Activated T-cell treated with anti-CD3 and anti-CD28 coated beads, Interleukin-2, amount 50 U/mL, for 24 hours (primary cell): Measurements from ENCODE around the gene MEGF9.
A peak's percentile ranks its signal among the peaks of the same experiment; 100 is the strongest.

Experiments
- DNase-seq: peaks from one replicate; pipeline ENCODE4 v3.0.0-alpha.2; 2020
- H3K27ac Mint-ChIP-seq: 2 replicates; pipeline ENCODE4 v1.8.0; 2020; ENCODE audit warnings: mild to moderate bottlenecking, mixed read lengths
- H3K27me3 Mint-ChIP-seq: 2 replicates; pipeline ENCODE4 v1.8.0; 2020; ENCODE audit warnings: mixed read lengths
- H3K36me3 Mint-ChIP-seq: 2 replicates; pipeline ENCODE4 v1.8.0; 2020; ENCODE audit warnings: low read depth, mixed read lengths
- H3K4me1 Mint-ChIP-seq: 2 replicates; pipeline ENCODE4 v1.8.0; 2020; ENCODE audit warnings: low read depth, mixed read lengths
- H3K4me3 Mint-ChIP-seq: 2 replicates; pipeline ENCODE4 v1.8.0; 2020; ENCODE audit warnings: mild to moderate bottlenecking, moderate library complexity, mixed read lengths
- H3K9me3 Mint-ChIP-seq: 2 replicates; pipeline ENCODE4 v1.8.0; 2020; ENCODE audit warnings: mixed read lengths

The MEGF9 gene

GRCh38 chr9:120583958-120584369, 130.3 kb downstream of the MEGF9 start:
- Mint-ChIP-seq H3K4me1 (peaks cover 22% of the 10 kb centered on the region), H3K27ac (no peak overlapping the region), H3K4me3 (no peak overlapping the region), H3K36me3 (peaks cover 19% of the 10 kb centered on the region), H3K27me3 (no peaks in the 10 kb centered on the region), H3K9me3 (peaks cover 4% of the 10 kb centered on the region)
- DNase-seq = no peak

GRCh38 chr9:120580051-120580896, 134.0 kb downstream of the MEGF9 start, which contains the start of gene CDK5RAP2:
Gene CDK5RAP2, minus strand, starts transcription at chr9:120580167. Its CDS starts 189 bp downstream, at chr9:120579978.
- peaks cover 4% of the 10 kb centered on the region for H3K9me3 Mint-ChIP-seq
- peak; percentile 92 for DNase-seq
- peaks cover 44% of the 10 kb centered on the region for H3K36me3 Mint-ChIP-seq
- H3K27me3 Mint-ChIP-seq = no peaks in the 10 kb centered on the region
- peak within 1 kb of the TSS; percentile 95 for H3K27ac Mint-ChIP-seq
- peaks cover 48% of the 10 kb centered on the region for H3K4me1 Mint-ChIP-seq
- H3K4me3 Mint-ChIP-seq = peak within 1 kb of the TSS; percentile 98

- DNase-seq = no peak
- Mint-ChIP-seq H3K4me1 (peaks cover 54% of the 10 kb centered on the region), H3K9me3 (peaks cover 4% of the 10 kb centered on the region), H3K36me3 (peaks cover 44% of the 10 kb centered on the region), H3K4me3 (peak overlapping the region; percentile 98), H3K27me3 (no peaks in the 10 kb centered on the region), H3K27ac (peak overlapping the region; percentile 95)
Measured at GRCh38 chr9:120579139-120580050, 134.9 kb downstream of the MEGF9 start.

GRCh38 chr9:120574473-120574872, 139.8 kb downstream of the MEGF9 start:
- no peaks in the 10 kb centered on the region for H3K9me3 Mint-ChIP-seq
- H3K27me3 Mint-ChIP-seq = no peaks in the 10 kb centered on the region
- DNase-seq = no peak
- no peak overlapping the region for H3K4me3 Mint-ChIP-seq
- H3K27ac Mint-ChIP-seq = no peak overlapping the region
- H3K36me3 Mint-ChIP-seq = peaks cover 67% of the 10 kb centered on the region
- H3K4me1 Mint-ChIP-seq = peaks cover 44% of the 10 kb centered on the region

- Mint-ChIP-seq H3K4me3 (no peak overlapping the region), H3K27ac (no peak overlapping the region), H3K9me3 (no peaks in the 10 kb centered on the region), H3K4me1 (peaks cover 30% of the 10 kb centered on the region), H3K27me3 (no peaks in the 10 kb centered on the region), H3K36me3 (peaks cover 75% of the 10 kb centered on the region)
- no peak for DNase-seq
Measured at GRCh38 chr9:120572472-120572871, 141.8 kb downstream of the MEGF9 start.

- H3K4me1 Mint-ChIP-seq = peaks cover 24% of the 10 kb centered on the region
- DNase-seq = no peak
- H3K4me3 Mint-ChIP-seq = no peak overlapping the region
- no peaks in the 10 kb centered on the region for H3K9me3 Mint-ChIP-seq
- no peak overlapping the region for H3K27ac Mint-ChIP-seq
- H3K27me3 Mint-ChIP-seq = no peaks in the 10 kb centered on the region
- peaks cover 76% of the 10 kb centered on the region for H3K36me3 Mint-ChIP-seq
Measured at GRCh38 chr9:120571443-120572257, 142.6 kb downstream of the MEGF9 start.

GRCh38 chr9:120570296-120570695, 144.0 kb downstream of the MEGF9 start:
- no peak overlapping the region for H3K27ac Mint-ChIP-seq
- H3K4me1 Mint-ChIP-seq = peaks cover 23% of the 10 kb centered on the region

GRCh38 chr9:120569556-120569955, 144.7 kb downstream of the MEGF9 start:
- no peak for DNase-seq
- H3K36me3 Mint-ChIP-seq = peaks cover 85% of the 10 kb centered on the region

More at GRCh38 chr9:120570296-120570695, 144.0 kb downstream of the MEGF9 start:
- no peak overlapping the region for H3K4me3 Mint-ChIP-seq
- H3K9me3 Mint-ChIP-seq = no peaks in the 10 kb centered on the region
- H3K36me3 Mint-ChIP-seq = peaks cover 78% of the 10 kb centered on the region
- no peaks in the 10 kb centered on the region for H3K27me3 Mint-ChIP-seq
- DNase-seq = no peak

GRCh38 chr9:120568816-120569215, 145.5 kb downstream of the MEGF9 start:
- Mint-ChIP-seq H3K4me1 (peaks cover 15% of the 10 kb centered on the region), H3K4me3 (no peak overlapping the region), H3K36me3 (peaks cover 89% of the 10 kb centered on the region), H3K27me3 (no peaks in the 10 kb centered on the region), H3K27ac (no peak overlapping the region), H3K9me3 (no peaks in the 10 kb centered on the region)
- DNase-seq = no peak

More at GRCh38 chr9:120569556-120569955, 144.7 kb downstream of the MEGF9 start:
- no peak overlapping the region for H3K27ac Mint-ChIP-seq
- no peak overlapping the region for H3K4me3 Mint-ChIP-seq
- H3K27me3 Mint-ChIP-seq = no peaks in the 10 kb centered on the region
- no peaks in the 10 kb centered on the region for H3K9me3 Mint-ChIP-seq
- peaks cover 23% of the 10 kb centered on the region for H3K4me1 Mint-ChIP-seq

- Mint-ChIP-seq H3K27me3 (no peaks in the 10 kb centered on the region), H3K27ac (no peak overlapping the region), H3K9me3 (no peaks in the 10 kb centered on the region), H3K4me1 (peaks cover 14% of the 10 kb centered on the region), H3K4me3 (no peak overlapping the region), H3K36me3 (peaks cover 96% of the 10 kb centered on the region)
- no peak for DNase-seq
Measured at GRCh38 chr9:120567874-120568273, 146.4 kb downstream of the MEGF9 start.

GRCh38 chr9:120567081-120567480, 147.2 kb downstream of the MEGF9 start:
- Mint-ChIP-seq H3K27me3 (no peaks in the 10 kb centered on the region), H3K4me1 (peaks cover 14% of the 10 kb centered on the region), H3K36me3 (peaks cover 96% of the 10 kb centered on the region), H3K4me3 (no peak overlapping the region), H3K27ac (no peak overlapping the region), H3K9me3 (no peaks in the 10 kb centered on the region)
- no peak for DNase-seq

GRCh38 chr9:120564589-120564988, 149.7 kb downstream of the MEGF9 start:
- Mint-ChIP-seq H3K4me3 (no peak overlapping the region), H3K9me3 (no peaks in the 10 kb centered on the region), H3K27me3 (no peaks in the 10 kb centered on the region), H3K27ac (no peak overlapping the region), H3K36me3 (peaks cover 94% of the 10 kb centered on the region), H3K4me1 (peaks cover 16% of the 10 kb centered on the region)
- DNase-seq = no peak

- H3K4me3 Mint-ChIP-seq = no peak overlapping the region
Measured at GRCh38 chr9:120562861-120563443, 151.3 kb downstream of the MEGF9 start.

More at GRCh38 chr9:120562861-120563443, 151.3 kb downstream of the MEGF9 start:
- peaks cover 21% of the 10 kb centered on the region for H3K4me1 Mint-ChIP-seq
- H3K27me3 Mint-ChIP-seq = no peaks in the 10 kb centered on the region
- no peak for DNase-seq
- peak overlapping the region; percentile 5 for H3K27ac Mint-ChIP-seq
- H3K36me3 Mint-ChIP-seq = peaks cover 87% of the 10 kb centered on the region
- no peaks in the 10 kb centered on the region for H3K9me3 Mint-ChIP-seq
